ENCODE results near the gene ITGA7.

ITGA7 gene

GRCh38 chr12:55699471-55700055, 8.1 kb downstream of the ITGA7 start:
- DNase-seq: no peak

- DNase-seq: no peak
Measured at GRCh38 chr12:55698965-55699364, 8.7 kb downstream of the ITGA7 start.

- DNase-seq: no peak
Measured at GRCh38 chr12:55698241-55698955, 9.3 kb downstream of the ITGA7 start.

- no peak for DNase-seq
Measured at GRCh38 chr12:55697686-55698085, 10.0 kb downstream of the ITGA7 start.

- DNase-seq: no peak
Measured at GRCh38 chr12:55696796-55697462, 10.8 kb downstream of the ITGA7 start.

- DNase-seq: no peak
Measured at GRCh38 chr12:55696141-55696540, 11.6 kb downstream of the ITGA7 start.

- no peak for DNase-seq
Measured at GRCh38 chr12:55695349-55695748, 12.4 kb downstream of the ITGA7 start.

GRCh38 chr12:55694651-55695050, 13.1 kb downstream of the ITGA7 start:
- DNase-seq: no peak

- DNase-seq: no peak
Measured at GRCh38 chr12:55694188-55694515, 13.6 kb downstream of the ITGA7 start.

- no peak for DNase-seq
Measured at GRCh38 chr12:55693323-55694187, 14.1 kb downstream of the ITGA7 start.

GRCh38 chr12:55692631-55693322, 14.9 kb downstream of the ITGA7 start:
- DNase-seq: no peak

- no peak for DNase-seq
Measured at GRCh38 chr12:55688716-55689655, 18.7 kb downstream of the ITGA7 start.

- DNase-seq: peak; percentile 19
Measured at GRCh38 chr12:55687746-55688145, 20.0 kb downstream of the ITGA7 start.

- no peak for DNase-seq
Measured at GRCh38 chr12:55686366-55687010, 21.2 kb downstream of the ITGA7 start.

GRCh38 chr12:55685671-55686070, 22.0 kb downstream of the ITGA7 start:
- no peak for DNase-seq

GRCh38 chr12:55684761-55685370, 22.8 kb downstream of the ITGA7 start:
- DNase-seq: no peak

- DNase-seq: no peak
Measured at GRCh38 chr12:55683676-55684075, 24.0 kb downstream of the ITGA7 start.

GRCh38 chr12:55682087-55682796, 25.5 kb downstream of the ITGA7 start:
- no peak for DNase-seq

GRCh38 chr12:55681142-55682077, 26.3 kb downstream of the ITGA7 start:
- peak; percentile 11 for DNase-seq
